NCI-H128 (cell line): ENCODE data around the gene DIPK2B.

ENCODE experiments used
- DNase-seq: peaks from one replicate; lab custom pipeline; 2025; ENCODE audit not compliant: unreplicated experiment; lab: John Stamatoyannopoulos, UW

The DIPK2B gene

GRCh38 chrX:45164021-45164621, 36.6 kb downstream of the DIPK2B start:
- no peak for DNase-seq

- DNase-seq = no peak
These were observed 43.0 kb downstream of the DIPK2B start for GRCh38 chrX:45157647-45158046.

- no peak for DNase-seq
These were observed 46.2 kb downstream of the DIPK2B start for GRCh38 chrX:45154462-45154861.

GRCh38 chrX:45154033-45154360, 46.7 kb downstream of the DIPK2B start:
- DNase-seq = no peak
